HT-29 (cell line): ENCODE data around the gene SRSF2. TPM values are rescaled to one million over a fixed set of nuclear protein-coding genes. Genes with fewer than 3 reads are reported as not detected.
"Not testable (repeated sequence)": the region's sequence is repeated elsewhere in the genome, so short reads cannot be mapped to it uniquely, and the experiment has no call there.

Source experiments
- DNase-seq: peaks from one replicate; pipeline ENCODE4 v3.0.0-alpha.2; 2015; ENCODE audit warnings: low spot score
- total RNA-seq: library from RNA; depleted of rRNA; stranded (reverse); fragments of >200 nt; shearing (Covaris generic); gene quantifications from 2 replicates; pipeline ENCODE4 v1.2.3, GENCODE V29; 2014

Gene SRSF2
- total RNA-seq, 1 experiment from 2014 or later = 1,245 TPM

DNA sequence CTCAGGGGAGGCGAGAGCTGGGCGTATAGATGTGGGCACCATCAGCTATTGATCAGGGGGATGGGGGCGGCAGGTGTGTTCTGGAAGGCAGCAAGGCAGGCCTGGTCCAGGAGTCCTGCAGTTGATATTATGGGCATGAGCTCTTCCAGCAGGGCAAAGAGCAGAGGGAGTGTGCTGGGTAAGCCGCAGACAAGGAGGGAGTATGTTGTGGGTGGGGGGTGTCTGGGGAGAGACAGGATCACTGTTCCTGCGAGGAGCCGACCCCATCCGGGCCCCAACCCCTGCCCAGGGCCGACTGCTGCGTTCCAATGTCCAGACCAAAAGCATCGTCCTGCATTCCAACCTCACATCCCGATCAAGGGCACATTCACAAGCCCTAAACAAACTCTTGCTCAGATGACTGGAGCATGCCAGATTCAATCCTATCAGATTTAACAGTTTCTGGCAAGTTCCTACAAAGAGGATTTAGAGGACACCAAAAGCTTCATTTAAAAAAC is 35.6 kb downstream of the SRSF2 start:
- DNase-seq = no peak

DNA sequence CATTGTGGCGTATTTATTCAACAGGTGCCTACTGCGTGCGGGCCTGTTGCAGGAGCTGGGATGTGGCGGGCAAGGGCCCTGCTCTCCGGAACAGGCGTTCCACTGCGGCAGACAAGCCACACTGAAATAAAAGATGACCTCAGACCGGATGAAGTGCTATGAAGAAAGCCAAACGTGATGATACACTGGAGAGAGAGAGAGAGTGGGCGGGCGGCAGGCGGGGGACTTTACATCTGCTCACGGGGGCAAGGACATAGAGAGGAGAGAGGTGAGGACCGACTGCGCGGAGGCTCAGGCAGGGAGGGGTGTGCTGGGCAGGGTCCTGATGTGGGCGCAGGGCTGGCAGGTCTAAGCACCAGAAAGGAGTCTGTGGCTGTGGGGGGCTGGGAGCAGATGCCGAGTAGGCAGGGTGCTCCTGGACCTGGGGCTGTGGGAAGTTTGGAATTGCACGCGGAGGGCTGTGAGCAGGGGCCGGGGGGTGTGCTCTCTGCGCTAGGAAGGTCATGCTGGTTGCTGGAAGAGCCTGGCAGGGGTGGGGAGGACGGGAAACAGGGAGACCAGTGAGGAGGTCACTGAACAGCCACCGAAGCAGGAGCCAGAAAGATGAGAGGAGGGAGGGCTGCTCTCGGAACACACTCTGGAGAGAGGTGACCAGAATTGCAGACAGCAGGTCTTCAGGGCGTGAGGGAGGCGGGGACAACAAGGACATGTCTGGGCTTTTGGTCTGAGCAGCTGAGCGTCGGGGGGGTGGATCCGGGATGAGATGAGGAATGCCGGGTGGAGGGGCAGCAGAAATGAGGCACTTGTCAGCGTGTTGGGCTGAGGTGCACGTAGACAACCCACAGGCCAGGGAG is 36.3 kb downstream of the SRSF2 start:
- DNase-seq = no peak

DNA sequence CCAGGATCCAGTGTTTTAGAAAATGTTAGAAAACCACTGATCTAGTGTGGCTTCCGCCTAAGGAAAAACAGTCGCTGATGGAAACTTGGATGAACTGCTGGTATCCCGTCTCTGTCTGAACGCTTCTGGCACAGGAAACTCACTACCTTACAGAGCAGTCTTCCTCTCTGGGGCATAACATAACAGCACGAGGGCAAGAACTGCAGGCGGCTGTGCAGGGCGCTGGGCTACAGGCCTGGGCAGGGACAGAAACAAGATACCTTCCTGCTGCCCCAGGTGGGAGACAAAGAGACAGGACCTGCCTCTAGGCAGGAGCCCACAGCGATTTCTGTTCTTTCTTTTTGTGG is 36.9 kb downstream of the SRSF2 start:
- no peak for DNase-seq

DNA sequence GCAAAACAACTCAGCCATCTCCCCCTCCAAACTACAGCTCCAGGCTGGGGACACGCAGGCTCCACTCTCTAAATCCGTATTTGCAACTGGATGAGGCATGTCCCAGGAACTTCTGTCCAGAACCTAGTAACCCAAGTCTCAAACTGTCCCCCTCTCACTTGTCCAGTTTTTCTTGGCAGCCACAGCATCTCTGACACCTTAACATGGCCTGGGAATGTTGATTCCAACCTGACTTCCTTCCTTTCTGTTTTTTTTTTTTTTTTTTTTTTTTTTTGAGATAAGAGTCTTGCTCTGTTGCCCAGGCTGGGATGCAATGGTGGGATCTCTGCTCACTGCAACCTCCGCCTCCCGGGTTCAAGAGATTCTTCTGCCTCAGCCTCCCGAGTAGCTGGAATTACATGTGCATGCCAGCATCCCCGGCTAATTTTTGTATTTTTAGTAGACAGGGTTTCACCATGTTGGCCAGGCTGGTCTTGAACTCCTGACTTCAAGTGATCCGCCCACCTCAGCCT is 38.6 kb downstream of the SRSF2 start:
- DNase-seq = not testable (repeated sequence)

DNA sequence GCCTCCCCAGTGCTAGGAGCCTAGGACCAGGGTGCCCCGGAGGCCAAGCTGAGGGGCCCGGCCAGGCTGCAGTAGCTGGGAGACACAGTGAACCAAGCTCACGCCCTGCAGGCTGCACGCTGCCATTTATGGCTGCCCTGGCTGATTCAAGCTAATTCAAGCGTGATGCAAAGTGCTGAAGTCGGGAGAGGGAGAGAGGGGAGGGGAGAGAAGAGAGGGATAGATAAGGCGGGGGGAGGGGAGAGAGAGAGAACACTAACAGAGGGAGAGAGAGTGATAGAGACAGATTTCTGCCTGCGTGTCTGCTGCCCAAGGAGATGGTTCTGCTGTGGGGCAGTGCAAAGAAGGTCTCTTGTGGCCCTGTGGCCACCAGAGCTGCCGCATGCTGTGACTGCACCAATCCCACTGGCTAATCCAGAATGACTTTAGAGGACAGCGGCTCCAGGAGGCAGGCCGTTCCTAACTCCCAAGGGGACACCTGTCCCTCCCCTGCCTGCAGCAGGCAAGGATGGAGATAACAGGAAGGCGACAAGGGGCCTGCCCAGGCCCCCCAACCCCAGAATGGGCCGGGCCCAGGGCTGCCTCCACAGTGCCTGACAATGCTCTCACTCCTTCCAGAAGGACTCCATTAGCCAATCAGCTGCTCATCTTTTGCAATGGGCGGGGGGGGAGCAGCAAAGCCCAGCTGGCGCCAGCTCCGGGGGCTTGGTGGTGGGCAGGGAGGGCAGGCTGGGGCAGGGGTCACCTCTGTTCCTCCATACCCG is 39.2 kb downstream of the SRSF2 start:
- no peak for DNase-seq

DNA sequence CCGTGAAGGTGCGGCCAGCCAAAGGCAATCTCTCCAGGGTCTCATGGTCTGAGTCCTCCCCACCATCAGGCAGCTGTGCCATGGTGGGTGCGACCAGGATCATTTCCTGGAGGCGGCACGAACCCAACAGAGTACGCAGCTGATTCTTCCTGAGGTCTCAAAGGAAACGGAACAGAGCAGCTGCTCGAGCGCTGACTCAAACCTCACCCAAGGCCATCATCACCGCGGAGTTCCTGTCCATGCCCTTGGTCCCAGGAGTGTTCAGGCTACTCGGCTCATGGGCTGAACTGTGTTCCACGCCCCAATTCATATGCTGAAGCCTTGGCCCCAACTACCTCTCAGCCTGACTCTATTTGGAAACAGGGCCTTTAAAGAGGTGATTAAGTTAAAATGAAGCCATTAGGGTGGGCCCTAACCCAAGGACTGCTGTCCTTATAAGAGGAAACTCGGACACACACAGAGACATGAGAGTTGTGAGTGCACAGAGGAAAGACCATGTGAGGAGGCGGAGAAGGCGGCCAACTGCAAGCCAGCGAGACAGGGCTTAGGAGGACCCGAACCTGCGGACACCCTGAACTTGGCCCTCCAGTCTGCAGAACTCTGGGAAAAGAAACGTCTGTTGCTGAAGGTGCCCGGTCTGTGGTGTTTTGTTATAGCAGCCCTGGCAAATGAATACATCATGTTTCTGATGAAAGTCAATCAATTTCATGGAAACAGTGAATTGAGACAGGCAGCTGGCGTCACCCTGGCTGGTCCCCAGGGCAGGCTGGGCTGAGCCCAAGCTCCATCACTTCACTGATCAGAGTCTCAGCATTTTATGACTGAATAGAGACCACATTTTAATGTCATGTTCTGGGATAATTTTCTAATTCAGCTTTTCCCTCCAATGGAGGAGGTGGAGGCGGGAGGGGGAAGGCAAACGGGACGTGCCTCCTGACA is 40.1 kb downstream of the SRSF2 start:
- no peak for DNase-seq

DNA sequence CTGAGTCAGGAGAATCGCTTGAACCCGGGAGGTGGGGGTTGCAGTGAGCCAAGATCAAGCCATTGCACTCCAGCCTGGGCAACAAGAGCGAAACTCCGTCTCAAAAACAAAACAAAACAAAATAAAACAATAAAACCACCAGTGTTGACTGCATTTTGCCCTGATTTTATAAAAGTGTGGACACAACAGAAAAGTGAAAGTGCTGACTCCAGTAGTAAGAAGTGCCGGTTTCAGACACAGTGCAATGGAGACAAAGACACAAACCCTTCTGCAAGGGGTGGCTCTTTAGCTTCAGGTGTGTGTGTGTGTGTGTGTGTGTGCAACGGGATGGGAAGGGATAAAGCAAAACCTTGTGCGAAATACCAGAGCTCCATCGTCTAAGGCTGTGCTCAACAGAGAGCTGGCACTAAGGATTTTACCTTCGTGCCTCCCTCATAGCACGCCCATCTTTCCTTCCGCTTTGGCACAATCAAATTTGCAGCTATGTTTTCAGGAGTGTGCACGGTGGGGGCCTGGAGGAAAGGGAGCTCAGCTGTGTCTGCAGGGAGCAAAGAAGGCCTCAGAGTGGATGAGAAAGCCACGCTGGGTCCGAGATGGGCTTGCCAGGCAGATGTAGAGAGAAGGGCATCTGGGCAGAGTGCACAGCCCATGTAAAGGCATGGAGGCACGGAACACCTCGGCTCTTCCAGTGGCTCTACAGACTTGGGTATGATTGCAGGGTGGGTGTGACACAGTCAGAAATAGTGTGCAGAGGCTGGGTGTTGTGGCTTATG is 41.9 kb downstream of the SRSF2 start:
- no peak for DNase-seq

DNA sequence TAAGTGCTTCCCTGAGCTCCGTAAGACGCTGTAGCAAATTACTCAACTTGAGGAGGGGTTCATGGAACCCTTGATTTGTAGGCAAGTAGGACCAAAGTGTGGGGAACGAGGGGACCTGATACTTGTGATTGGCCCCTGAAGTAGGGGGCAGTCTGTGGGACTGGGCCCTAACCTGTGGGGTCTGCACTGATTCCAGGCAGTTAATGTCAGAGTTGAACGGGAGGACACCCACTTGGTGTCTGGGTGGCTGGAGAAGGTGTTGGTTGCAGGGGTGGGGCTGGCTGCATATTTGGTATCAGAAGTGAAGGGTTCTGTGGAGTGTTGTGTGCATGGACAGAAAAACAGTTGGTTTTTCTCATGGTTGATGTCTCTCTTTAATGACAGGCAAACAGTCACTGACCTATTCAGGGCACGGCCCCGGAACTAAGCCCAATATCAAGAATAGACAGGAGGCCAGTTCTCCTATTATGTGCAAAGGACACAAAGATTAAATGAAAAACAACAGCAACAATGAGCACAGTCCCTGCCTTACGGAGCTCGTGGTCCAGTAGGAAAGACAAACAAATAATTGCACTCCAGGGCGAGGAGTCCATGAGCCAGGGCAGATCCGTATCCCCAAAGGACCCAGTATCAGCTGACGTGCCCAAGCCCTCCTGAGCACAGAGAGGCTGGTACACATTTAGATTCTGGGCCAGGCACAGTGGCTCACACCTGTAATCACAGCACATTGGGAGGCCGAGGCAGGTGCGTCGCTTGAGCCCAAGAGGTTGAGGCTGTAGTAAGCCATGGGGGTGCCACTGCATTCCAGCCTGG is 45.5 kb downstream of the SRSF2 start:
- DNase-seq = no peak

DNA sequence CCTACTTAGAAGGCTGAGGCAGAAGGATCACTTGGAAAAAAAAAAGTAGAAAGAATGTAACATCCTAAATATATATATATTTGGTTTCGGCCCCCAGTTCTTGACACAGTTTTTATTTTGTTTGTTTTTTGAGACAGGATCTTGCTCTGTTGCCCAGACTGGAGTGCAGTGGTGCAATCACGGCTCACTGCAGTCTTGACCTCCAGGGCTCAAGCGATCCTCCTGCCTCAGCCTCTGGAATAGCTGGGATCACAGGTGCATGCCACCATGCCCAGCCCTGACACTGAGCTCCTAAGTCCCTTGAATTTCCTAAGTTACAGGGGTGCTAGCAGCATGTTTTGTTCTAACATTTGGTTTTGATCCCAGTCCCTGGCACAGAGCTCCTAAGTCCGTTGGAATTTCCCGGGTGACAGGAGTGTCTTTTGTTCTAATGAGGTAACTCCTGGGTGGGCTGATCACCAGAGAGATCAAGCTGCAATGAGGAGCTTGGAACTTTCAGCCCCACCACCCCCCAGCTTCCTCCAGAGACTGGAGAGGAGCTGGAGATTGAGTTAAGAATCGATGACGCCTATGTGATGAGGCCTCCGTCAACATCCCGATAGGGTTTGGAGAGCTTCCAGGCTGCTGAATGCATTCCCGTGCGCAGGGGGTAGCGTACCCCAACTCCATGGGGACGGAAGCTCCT is 46.4 kb downstream of the SRSF2 start:
- no peak for DNase-seq

DNA sequence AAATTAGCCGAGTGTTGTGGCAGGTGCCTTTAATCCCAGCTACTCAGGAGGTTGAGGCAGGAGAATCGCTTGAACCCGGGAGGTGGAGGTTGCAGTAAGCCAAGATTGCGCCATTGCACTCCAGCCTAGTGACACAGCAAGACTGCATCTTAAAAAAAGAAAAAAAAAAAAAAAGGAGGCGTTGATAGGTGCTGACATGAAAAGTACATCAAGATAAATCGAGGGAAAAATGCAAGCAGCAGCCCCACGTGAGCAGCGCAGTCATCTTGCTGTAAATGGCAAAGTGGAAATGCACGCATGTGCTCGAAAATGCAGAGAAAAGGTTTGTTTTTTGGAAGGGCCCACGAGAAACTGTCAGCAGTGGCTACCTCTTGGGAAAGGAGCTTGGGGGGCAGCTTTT is 47.3 kb downstream of the SRSF2 start:
- no peak for DNase-seq

DNA sequence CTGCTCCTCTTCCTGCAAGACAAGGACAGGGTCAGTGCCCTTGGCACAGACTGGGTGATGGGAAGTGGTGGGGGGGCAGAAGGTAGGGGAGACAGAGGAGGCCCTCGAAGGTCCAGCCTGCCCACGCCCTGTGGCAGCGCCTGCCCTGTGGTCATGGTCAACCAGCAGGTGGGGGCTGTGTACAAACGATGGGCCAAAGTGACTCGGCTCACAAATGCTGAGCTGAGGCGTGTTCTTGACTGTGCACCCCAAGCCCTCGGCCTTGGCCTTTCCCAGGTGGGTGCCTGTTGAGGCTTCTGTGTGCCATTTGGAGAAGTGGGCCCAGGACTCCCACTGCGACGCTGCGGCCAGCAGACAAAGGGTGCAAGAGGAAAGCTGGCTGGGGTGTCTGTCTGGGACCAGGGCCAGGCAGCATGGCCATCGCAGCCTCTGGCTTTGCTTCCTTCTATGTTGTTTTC is 48.9 kb downstream of the SRSF2 start:
- DNase-seq = no peak

DNA sequence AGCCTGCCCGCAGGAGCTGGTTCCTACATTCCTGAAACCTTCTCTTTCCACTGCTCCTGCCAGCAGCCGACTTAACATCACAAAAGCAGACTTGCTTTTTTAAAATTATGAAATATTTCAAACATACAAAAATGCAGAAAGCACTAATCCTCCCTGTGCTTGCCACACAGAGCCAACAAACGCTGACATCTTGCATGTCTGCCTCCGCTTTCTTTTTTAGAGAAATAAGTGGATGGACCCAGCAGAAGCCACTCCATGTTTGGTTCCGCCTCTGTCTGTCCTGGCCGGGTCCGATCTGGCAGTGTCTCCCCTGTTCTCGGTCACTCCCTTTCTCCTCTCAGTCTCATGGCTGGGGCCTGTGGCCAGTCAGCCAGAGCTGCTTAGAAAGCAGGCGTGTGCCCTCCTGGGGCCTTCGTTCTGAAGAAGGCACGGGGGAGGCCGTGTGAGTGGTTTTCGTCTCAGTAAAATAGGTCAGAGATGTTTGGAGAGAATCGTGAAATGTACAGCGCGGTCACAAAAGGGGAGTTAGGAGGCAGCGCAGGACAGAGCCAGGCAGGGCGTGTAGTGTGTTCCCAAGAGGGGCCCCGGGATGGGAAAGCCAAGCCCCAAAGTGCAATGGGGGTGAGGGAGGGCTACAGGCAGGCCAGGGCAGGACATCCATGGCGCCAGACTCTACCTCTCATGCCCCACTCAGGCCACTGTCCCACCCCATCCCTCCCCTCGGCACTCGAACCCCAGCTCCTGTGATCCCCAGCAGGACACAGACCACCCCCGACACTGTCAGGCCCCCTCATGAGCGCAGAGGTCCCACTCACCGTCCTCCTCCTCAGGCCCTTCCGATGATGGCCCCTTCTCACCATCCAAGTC is 49.6 kb downstream of the SRSF2 start:
- no peak for DNase-seq

DNA sequence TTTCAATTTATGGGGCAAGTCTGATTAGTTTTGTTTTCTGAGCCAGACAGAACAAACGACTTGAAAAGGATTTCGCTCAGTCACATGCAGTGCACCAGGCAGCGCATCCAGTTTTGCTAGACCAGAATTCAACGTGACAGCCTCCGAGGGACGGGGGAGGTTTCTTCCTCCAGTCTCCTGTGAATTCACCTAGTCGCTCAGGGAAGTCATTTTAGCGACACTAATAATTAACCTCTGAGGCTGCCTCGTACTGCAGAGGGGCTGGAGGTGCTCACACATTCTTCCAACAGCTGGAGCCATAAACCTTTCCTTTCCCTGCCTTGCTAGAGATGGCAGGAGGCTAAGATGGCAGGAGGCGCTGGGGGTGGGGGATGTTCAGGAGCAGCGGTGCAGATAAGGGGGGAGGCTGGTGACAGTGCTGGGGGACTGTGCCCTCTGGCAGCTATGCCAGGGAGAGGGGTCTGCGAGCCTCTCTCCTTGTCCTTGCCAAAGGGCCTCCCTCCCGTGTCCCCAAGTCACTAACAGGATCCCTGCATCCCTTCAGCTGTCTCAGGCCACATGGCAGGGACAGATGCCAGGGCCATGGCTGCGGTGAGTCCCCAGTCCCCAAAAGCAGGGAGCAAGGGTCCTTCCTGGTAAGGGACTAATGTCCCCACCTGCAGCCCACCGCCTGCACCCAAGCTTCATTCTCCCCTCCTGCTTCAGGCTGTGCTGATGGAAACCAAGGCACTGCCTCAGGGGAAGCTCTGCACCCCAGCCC is 50.4 kb downstream of the SRSF2 start:
- no peak for DNase-seq

DNA sequence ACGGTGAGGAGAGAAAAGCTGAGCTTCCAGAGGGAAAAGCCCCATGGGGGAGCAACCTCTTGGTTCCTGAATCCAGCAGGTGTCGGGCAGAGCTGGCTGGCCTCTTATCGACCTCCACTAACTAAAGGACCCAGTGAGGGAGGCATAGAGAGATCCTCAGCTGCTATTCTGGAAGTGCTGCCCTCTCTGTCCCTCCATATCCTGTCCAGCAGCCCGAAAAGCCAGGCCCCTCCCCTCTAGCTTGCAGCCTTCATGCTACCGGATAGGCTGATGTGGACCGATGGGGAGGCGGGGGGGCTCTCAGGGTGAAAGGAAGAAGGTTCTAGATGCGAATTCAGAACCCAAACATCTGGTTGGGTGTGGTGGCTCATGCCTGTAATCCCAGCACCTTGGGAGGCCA is 51.3 kb downstream of the SRSF2 start:
- no peak for DNase-seq

DNA sequence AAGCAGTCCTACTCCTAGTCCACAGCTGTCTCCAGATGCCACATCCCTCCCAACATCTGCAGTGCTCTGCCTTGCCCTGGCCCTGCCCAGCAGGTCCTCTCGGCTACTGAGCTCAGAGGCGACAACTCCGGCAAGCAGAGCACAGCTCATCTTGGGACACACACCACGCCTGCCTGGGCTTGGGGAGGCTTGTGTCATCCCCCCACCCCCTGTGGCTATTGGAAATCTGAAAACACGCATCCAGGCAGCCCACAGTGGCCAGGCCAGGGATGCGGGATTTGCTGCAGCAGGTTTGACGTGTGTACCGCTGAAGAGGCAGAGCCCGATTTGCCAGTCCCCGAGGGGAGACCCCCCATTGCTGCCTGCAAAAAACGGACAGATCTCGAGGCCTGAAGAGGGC is 51.8 kb downstream of the SRSF2 start:
- DNase-seq = no peak

DNA sequence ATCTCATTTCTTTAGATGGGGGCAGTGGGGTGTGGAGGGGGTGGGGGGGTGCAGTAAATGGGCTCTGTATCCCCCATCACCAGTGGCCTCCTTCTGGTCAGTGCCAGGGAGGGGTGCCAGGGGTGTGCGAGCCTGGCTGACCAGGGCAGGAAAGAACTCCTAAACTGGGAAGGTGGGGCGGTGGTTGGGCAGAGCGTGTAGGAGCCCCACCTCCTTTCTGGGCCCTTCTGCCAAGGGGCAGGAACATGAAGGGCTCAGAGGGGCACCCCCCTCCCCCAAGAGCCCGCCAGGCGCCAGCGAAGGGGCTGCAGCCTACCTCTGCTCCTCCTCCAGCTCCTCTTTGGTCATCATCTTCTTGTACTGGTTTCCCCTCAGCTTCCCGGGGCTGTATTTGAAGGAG is 52.4 kb downstream of the SRSF2 start:
- no peak for DNase-seq
